HepG2 (cell line): Measurements from ENCODE around the gene HTN3.

Experiments used
- CREB1 ChIP-seq, 2 experiments: fragments of 450-650 bp in 1 of 2; IDR thresholded peaks; 2 replicates each; pipeline ENCODE4 v1.6.1; 2016 to 2017; ENCODE audit warnings: control low read depth in 1 of 2, mild to moderate bottlenecking in 1 of 2, missing compliant biosample characterization in 1 of 2, missing genetic modification characterization in 1 of 2
- HMGXB3 ChIP-seq: sonication (generic); formaldehyde crosslinking; IDR thresholded peaks from 2 replicates; pipeline ENCODE4 v1.4.0; 2020; ENCODE audit warnings: missing genetic modification reagents, borderline replicate concordance
- NFIC ChIP-seq: IDR thresholded peaks from 2 replicates; pipeline ENCODE4 v1.6.1; 2012; ENCODE audit warnings: mild to moderate bottlenecking, low read length, inconsistent platforms
- NR3C1 ChIP-seq: sonication (generic); formaldehyde crosslinking; IDR thresholded peaks from 2 replicates; pipeline ENCODE4 v1.4.0; 2020; ENCODE audit warnings: missing genetic modification reagents
- TAF1 ChIP-seq: sonication (generic); formaldehyde crosslinking; IDR thresholded peaks from 2 replicates; pipeline ENCODE4 v1.4.0; 2020; ENCODE audit warnings: missing genetic modification reagents
- TOPORS ChIP-seq: sonication (generic); formaldehyde crosslinking; IDR thresholded peaks from 2 replicates; pipeline ENCODE4 v1.8.0; 2023; ENCODE audit warnings: mild to moderate bottlenecking, missing genetic modification reagents
- TF ChIP-seq, protein P1 (sequence below): sonication (generic); formaldehyde crosslinking; IDR thresholded peaks from 2 replicates; pipeline ENCODE4 v1.4.0; 2020; ENCODE audit warnings: missing genetic modification reagents, borderline replicate concordance
- TF ChIP-seq, protein P2 (sequence below): sonication (generic); formaldehyde crosslinking; IDR thresholded peaks from 2 replicates; pipeline ENCODE4 v1.5.0; 2020; ENCODE audit warnings: mild to moderate bottlenecking, missing genetic modification reagents, moderate library complexity

- TF ChIP-seq TOPORS (CRISPR knock-in tag) (no peak), TAF1 (CRISPR knock-in tag) (no peak), HMGXB3 (CRISPR knock-in tag) (no peak), CREB1 (IDR thresholded peaks at IDR 0.05) (no peak), CREB1 (CRISPR knock-in tag; IDR thresholded peaks at IDR 0.05) (no peak), NFIC (no peak), NR3C1 (CRISPR knock-in tag) (no peak)
- TF ChIP-seq, protein P1, sequence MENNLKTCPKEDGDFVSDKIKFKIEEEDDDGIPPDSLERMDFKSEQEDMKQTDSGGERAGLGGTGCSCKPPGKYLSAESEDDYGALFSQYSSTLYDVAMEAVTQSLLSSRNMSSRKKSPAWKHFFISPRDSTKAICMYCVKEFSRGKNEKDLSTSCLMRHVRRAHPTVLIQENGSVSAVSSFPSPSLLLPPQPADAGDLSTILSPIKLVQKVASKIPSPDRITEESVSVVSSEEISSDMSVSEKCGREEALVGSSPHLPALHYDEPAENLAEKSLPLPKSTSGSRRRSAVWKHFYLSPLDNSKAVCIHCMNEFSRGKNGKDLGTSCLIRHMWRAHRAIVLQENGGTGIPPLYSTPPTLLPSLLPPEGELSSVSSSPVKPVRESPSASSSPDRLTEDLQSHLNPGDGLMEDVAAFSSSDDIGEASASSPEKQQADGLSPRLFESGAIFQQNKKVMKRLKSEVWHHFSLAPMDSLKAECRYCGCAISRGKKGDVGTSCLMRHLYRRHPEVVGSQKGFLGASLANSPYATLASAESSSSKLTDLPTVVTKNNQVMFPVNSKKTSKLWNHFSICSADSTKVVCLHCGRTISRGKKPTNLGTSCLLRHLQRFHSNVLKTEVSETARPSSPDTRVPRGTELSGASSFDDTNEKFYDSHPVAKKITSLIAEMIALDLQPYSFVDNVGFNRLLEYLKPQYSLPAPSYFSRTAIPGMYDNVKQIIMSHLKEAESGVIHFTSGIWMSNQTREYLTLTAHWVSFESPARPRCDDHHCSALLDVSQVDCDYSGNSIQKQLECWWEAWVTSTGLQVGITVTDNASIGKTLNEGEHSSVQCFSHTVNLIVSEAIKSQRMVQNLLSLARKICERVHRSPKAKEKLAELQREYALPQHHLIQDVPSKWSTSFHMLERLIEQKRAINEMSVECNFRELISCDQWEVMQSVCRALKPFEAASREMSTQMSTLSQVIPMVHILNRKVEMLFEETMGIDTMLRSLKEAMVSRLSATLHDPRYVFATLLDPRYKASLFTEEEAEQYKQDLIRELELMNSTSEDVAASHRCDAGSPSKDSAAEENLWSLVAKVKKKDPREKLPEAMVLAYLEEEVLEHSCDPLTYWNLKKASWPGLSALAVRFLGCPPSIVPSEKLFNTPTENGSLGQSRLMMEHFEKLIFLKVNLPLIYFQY (CRISPR knock-in tag), result no peak
- TF ChIP-seq, protein P2, sequence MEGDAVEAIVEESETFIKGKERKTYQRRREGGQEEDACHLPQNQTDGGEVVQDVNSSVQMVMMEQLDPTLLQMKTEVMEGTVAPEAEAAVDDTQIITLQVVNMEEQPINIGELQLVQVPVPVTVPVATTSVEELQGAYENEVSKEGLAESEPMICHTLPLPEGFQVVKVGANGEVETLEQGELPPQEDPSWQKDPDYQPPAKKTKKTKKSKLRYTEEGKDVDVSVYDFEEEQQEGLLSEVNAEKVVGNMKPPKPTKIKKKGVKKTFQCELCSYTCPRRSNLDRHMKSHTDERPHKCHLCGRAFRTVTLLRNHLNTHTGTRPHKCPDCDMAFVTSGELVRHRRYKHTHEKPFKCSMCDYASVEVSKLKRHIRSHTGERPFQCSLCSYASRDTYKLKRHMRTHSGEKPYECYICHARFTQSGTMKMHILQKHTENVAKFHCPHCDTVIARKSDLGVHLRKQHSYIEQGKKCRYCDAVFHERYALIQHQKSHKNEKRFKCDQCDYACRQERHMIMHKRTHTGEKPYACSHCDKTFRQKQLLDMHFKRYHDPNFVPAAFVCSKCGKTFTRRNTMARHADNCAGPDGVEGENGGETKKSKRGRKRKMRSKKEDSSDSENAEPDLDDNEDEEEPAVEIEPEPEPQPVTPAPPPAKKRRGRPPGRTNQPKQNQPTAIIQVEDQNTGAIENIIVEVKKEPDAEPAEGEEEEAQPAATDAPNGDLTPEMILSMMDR (CRISPR knock-in tag), result no peak
Measured at GRCh38 chr4:70008771-70009170, 19.5 kb upstream of the HTN3 start.
